VCaP (cell line): ENCODE data around the gene GRIA1.

Experiments
- H3K27ac ChIP-seq: fragments of 450-650 bp; 2 replicates; pipeline ENCODE4 v1.5.1; 2017
- CTCF ChIP-seq: fragments of 450-650 bp; conservative IDR thresholded peaks from 2 replicates; pipeline ENCODE4 v1.5.1; 2017; ENCODE audit warnings: mild to moderate bottlenecking, moderate library complexity

Gene GRIA1

DNA sequence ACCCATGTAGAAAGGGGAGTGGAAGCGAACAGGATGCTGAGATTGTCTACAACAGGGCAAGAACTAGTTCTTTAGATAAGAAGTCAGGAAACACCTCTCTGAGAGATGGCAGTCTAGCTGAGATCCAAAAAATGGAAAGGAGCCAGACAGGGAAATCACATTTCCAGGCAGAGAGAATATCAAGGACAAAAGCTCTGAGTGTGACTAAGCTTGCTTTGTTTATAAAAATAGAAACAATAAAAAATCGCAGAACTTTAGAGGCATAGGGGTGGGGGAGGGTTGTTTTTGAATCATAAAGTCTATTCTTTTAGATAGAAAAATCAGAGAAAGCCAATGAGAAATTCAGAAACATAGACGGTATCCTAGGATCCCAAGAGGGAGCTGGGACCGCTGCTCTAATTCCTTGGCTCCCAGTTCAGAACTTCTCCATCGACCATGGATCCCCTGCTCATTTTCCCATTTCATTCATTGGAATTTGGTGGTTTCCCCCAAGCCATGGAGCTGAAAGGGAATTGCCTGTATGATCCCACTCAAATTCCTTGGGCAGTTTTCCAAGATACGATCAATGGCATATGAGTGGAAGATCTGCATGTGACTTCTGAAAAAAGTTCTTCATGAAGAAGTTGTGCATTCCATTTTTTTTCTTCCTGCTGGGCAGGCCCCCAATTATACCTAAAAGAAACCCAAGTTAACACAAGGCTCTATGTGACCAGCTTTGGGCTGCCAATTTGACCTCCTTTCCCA lies 182.0 kb downstream of the GRIA1 start:
- H3K27ac ChIP-seq, result no peak overlapping the region
- TF ChIP-seq CTCF, result no peak

- TF ChIP-seq CTCF, result no peak
Observed at GRCh38 chr5:153674356-153674755, 183.9 kb downstream of the GRIA1 start.

DNA sequence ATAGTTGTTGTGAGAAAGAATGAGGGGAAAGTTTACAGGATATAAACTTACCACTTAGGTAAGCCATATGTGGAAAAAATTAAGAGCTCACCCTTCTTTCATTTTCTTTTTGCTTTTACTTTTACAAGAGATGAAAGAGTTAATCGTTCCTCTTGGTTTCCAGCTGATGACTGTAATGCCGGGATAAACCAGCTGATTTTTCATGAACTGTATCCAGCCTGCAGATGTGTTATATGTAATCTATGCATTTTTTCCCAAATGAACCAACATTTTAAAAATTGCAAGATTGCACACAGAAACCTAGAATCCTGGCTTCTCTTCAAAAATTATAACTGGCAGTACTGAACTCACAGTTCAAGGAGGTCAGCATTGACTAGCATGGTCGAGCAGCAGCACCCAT lies 185.9 kb downstream of the GRIA1 start:
- no peak overlapping the region for H3K27ac ChIP-seq
- TF ChIP-seq CTCF, result no peak

More at GRCh38 chr5:153674356-153674755, 183.9 kb downstream of the GRIA1 start:
- H3K27ac ChIP-seq, result no peak overlapping the region

- no peak overlapping the region for H3K27ac ChIP-seq
- TF ChIP-seq CTCF, result no peak
Observed at GRCh38 chr5:153676821-153677220, 186.4 kb downstream of the GRIA1 start.

- H3K27ac ChIP-seq, result no peak overlapping the region
Observed at GRCh38 chr5:153678617-153679329, 188.3 kb downstream of the GRIA1 start.

DNA sequence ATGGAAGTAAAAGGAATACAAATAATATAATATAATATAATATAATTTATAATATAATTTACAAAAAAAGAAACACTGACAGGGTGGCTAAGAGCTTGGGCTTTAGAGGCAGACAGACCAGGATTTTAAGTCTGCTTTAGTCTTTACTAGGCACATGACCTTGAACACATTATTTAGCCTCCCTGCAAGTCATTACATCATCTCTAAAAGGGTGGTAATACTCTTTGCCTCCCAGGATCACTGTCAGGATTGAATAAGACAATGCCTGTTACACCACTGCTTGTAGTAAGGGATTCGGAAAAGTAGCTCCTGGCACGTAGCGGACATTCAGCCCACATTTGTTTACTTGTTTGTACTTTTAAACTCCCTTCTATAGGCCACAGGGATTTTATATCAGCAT lies 199.8 kb downstream of the GRIA1 start:
- no peak overlapping the region for H3K27ac ChIP-seq
- TF ChIP-seq CTCF, result no peak

More at GRCh38 chr5:153678617-153679329, 188.3 kb downstream of the GRIA1 start:
- no peak for TF ChIP-seq CTCF

DNA sequence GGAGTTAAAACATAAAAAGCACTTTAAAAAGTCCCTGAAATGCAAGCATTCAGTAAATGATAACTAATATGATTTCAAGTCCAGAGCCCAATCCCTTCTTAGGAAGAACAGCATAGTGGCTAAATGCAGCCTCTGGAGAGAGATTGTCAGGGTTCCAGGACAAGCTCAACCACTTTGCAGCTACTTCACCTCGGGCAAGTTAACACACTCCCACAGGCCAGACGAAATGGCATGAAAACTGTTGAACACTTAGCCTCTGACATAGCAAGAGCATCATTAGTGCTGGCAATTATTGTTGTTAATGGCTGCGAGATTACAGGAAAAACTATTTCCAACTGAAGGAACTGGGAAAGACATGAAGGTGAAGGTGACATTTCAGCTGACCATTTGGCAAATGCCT lies 205.8 kb downstream of the GRIA1 start:
- no peak overlapping the region for H3K27ac ChIP-seq
- TF ChIP-seq CTCF, result no peak
